Stimulated activated CD4-positive, alpha-beta T cell treated with anti-CD3 and anti-CD28 coated beads, Interleukin-15, amount 100 ng/mL, for 48 hours (primary cell): Measurements from ENCODE around the gene BBS1.
A peak's percentile ranks its signal among the peaks of the same experiment; 100 is the strongest.

ENCODE experiments used
- DNase-seq, 2 donors: peaks; one replicate each; pipeline ENCODE4 v3.0.0-alpha.2; 2020; ENCODE audit warnings: low read depth in 2 of 2

Gene BBS1

GRCh38 chr11:66549696-66550095 lies 39.3 kb downstream of the BBS1 start:
- DNase-seq = no peak

GRCh38 chr11:66550887-66551286 lies 40.5 kb downstream of the BBS1 start:
- no peak for DNase-seq

- no peak for DNase-seq
Observed at GRCh38 chr11:66554602-66555001, 44.2 kb downstream of the BBS1 start.

GRCh38 chr11:66555416-66555815 lies 45.0 kb downstream of the BBS1 start:
- no peak for DNase-seq

GRCh38 chr11:66556086-66556485 lies 45.7 kb downstream of the BBS1 start:
- no peak for DNase-seq

- DNase-seq = no peak
Observed at GRCh38 chr11:66557733-66558326, 47.4 kb downstream of the BBS1 start.

- no peak for DNase-seq
Observed at GRCh38 chr11:66559142-66559865, 48.9 kb downstream of the BBS1 start.

- no peak for DNase-seq
Observed at GRCh38 chr11:66559866-66560676, 49.6 kb downstream of the BBS1 start.

- DNase-seq = no peak
Observed at GRCh38 chr11:66561178-66561974, 50.9 kb downstream of the BBS1 start.

GRCh38 chr11:66561975-66562248 lies 51.5 kb downstream of the BBS1 start:
- DNase-seq = no peak

- DNase-seq = no peak
Observed at GRCh38 chr11:66562275-66562674, 51.8 kb downstream of the BBS1 start.

GRCh38 chr11:66562907-66563583 lies 52.6 kb downstream of the BBS1 start:
- DNase-seq = no peak

GRCh38 chr11:66563832-66564231 lies 53.4 kb downstream of the BBS1 start:
- DNase-seq = no peak

GRCh38 chr11:66564538-66564937 lies 54.1 kb downstream of the BBS1 start:
- DNase-seq = no peak

- no peak for DNase-seq
Observed at GRCh38 chr11:66564984-66565383, 54.5 kb downstream of the BBS1 start.

GRCh38 chr11:66566221-66566620 lies 55.8 kb downstream of the BBS1 start:
- no peak for DNase-seq

- DNase-seq = no peak
Observed at GRCh38 chr11:66567787-66568123, 57.3 kb downstream of the BBS1 start.

- peak; percentile 50 to 66 for DNase-seq
Observed at GRCh38 chr11:66568124-66568916, 57.9 kb downstream of the BBS1 start, which contains the start of gene CTSF. TSS of gene CTSF (minus strand) at chr11:66568606. CDS start at chr11:66568486, 120 bp downstream.

GRCh38 chr11:66569076-66569475 lies 58.6 kb downstream of the BBS1 start:
- no peak for DNase-seq

GRCh38 chr11:66570079-66570849 lies 59.8 kb downstream of the BBS1 start:
- DNase-seq = no peak
